GM12891 (cell line): ENCODE measurements around the gene LCP2.

Experiments
- DNase-seq: peaks from one replicate; pipeline ENCODE4 v3.0.0; 2011; ENCODE audit warnings: low spot score; ENCODE audit not compliant: insufficient read length
- FAIRE-seq: peaks from 2 replicates; lab custom pipeline; 2011; peaks lifted over from hg19 to GRCh38; lab: Jason Lieb, UNC
- PAX5 ChIP-seq: IDR thresholded peaks from 2 replicates; pipeline ENCODE4 v1.6.1; 2011; ENCODE audit warnings: low read length, moderate library complexity, mild to moderate bottlenecking; ENCODE audit not compliant: insufficient read depth, severe bottlenecking
- POLR2A ChIP-seq: IDR thresholded peaks from 2 replicates; pipeline ENCODE4 v1.6.1; 2011; ENCODE audit warnings: low read depth, low read length, control low read depth
- POLR2AphosphoS5 ChIP-seq: IDR thresholded peaks from 2 replicates; pipeline ENCODE4 v1.6.1; 2011; ENCODE audit warnings: low read depth, low read length, control low read depth
- POU2F2 ChIP-seq: IDR thresholded peaks from 2 replicates; pipeline ENCODE4 v1.6.1; 2011; ENCODE audit warnings: low read depth, mild to moderate bottlenecking, control low read depth, low read length, moderate library complexity
- SPI1 ChIP-seq: IDR thresholded peaks from 2 replicates; pipeline ENCODE4 v1.6.1; 2011; ENCODE audit warnings: low read depth, low read length, control low read depth
- TAF1 ChIP-seq: IDR thresholded peaks from 2 replicates; pipeline ENCODE4 v1.6.1; 2011; ENCODE audit warnings: low read depth, low read length, control low read depth

LCP2 gene

DNA sequence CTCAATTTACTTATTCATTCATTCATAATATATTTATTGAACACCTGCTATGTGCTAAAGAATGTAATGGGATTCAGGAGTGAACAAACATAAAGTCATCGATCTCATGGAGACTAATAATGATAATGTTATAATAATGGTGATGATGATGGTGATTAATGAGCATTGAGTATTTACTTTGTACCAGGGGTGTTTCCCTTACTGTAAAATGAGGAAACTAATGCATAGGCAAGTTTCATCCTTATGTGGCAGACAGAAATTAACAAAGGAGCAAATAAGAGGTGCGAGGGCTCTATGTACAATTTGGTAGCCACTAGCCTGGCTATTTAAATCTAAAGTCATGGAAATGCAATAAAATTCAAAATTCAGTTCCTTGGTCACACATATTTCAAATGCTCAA is 11.1 kb upstream of the LCP2 start:
- no peak for FAIRE-seq
- no peak for DNase-seq
- TF ChIP-seq POLR2AphosphoS5 (no peak), POU2F2 (no peak), POLR2A (no peak), PAX5 (no peak), TAF1 (no peak), SPI1 (no peak)

DNA sequence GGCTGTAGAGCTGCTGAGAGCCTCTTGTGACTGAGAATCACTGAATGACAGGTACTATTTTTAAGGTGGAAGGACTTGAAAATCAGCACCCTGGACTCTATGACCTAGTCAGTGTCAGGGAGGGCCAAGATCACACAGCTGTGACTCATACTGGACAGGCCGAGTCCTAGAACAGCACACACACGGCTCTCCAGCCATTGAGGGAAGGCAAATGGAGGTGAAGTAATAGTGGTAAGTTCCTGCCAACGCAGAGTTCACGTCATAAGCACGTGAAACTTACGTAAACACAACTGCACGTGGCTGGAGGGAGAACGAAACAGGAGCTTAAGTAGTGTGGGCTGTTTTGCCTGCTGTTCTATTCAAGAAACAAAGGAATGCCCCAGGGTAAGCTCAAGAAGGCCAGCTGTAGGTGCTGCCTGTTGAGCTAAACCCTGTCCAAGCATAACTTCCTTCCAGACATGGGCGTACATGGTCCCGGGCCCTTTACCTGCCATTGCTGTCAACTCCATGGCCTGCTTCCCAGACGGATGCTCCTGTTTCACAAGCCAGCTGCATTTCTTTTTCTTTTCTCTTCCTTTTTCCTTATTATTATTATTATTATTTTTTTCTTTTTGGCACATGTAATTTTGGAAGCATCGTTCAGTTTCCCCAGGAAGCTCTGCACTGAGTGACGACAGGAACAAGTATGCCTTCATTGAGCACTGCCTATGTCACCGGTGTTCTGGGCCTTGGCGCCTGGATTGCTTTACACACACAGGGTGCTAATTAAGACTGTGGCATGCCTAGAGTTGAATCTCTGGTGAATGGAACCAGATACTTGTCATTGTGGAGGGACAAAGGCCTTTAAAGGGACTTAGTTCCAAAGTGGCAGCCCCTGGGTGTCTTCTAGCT is 10.2 kb upstream of the LCP2 start:
- FAIRE-seq (no peak), DNase-seq (no peak)
- TF ChIP-seq POLR2A (no peak), PAX5 (no peak)

DNA sequence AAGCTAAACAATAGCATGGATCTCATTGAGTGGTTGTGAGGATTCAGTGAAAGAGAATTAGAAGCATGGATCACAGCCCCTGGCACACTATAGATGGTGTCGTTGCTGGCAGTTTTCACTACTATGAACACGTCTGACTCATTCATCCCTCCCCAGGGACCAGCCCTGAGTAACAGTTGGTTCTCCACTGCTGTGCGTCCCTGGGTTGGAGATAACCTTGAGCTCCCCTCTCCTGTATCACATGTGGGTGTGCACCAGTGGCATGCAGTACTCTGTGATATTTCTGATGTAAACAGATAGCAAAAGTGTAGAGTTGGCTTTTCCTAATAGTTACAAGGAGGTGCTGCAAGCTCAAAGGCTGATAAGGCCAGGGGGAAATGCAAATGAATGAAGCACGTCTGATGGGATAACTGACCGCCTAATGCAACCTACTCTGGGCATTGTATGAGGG is 8.8 kb upstream of the LCP2 start:
- FAIRE-seq = peak; percentile 76
- TF ChIP-seq POU2F2 (no peak), TAF1 (no peak), POLR2A (0 out of 2 replicates have a peak, but pooled peaks have one; percentile 31), POLR2AphosphoS5 (peak; percentile 38; the same call in 1 of the 2 replicates), PAX5 (no peak)
- no peak for DNase-seq

DNA sequence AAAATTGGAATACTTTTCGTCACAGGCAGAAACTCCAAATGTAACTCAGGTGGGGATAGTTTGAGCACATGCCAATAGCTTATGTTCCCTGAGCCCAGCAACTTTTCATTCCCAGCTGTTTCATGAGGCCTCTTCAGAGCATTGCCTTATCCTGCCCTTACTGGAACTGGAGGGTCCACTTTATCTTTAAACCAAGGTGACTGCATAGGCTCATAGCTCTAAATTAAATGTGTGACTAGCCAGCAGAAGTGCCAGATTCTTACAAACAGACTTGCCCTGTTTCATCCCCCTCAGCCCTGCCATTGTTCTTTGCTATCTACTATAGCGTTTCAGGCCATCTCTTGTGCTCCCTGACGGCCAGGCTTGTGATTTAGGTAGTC is 8.1 kb upstream of the LCP2 start:
- DNase-seq (no peak), FAIRE-seq (no peak)
- no peak for TF ChIP-seq SPI1
- TF ChIP-seq POLR2AphosphoS5 = no peak
- TF ChIP-seq TAF1 = no peak
- no peak for TF ChIP-seq POU2F2
- no peak for TF ChIP-seq PAX5
- no peak for TF ChIP-seq POLR2A

DNA sequence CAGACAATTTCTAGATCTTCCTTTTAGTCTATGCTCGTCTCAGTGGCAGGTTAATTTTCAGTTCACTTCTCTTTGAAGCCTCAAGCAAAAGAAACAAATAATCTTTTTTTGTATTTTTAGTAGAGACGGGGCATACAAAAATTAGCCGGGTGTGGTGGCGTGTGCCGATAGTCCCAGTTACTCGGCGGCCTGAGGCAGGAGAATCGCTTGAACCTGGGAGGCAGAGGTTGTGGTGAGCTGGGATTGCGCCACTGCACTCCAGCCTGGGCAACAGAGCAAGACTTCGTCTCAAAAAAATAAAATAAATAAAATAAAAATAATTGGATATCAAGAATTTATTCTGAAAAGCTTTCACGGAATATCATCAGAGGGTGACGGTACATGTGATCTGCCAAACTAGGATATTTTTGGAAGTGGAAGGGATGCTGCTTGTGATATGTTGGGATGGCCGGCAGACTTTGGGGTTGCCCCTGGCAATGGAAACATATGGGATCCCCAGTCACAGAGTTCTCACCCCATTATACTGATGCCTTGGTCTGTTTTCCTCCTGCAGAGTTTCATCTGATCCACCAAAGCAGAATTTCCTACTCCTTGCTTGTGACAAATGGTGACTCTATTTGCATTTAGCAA is 7.6 kb upstream of the LCP2 start:
- FAIRE-seq (no peak), DNase-seq (no peak)
- no peak for TF ChIP-seq POU2F2

DNA sequence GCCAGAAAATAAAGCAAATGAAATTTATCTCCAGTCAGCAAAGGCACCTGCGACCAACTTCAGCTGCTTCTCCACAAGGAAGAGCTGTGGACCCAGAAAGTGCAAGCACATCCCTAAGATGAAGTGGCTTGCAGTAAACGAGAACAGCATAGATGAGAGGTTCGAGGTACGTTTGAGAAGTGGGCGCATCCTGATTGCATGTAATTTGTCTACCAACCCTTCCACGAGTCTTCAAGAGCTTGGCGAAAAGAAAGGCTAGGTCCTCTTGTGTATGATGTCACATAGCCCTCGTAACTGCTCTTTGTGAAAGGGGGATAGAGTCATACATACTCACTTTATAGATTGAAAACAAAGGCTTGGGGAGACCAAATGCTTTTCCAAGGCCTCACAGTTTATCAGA is 6.0 kb upstream of the LCP2 start:
- DNase-seq = no peak
- TF ChIP-seq POLR2AphosphoS5 = no peak
- no peak for TF ChIP-seq TAF1
- no peak for TF ChIP-seq SPI1
- TF ChIP-seq POU2F2 = no peak
- no peak for FAIRE-seq

DNA sequence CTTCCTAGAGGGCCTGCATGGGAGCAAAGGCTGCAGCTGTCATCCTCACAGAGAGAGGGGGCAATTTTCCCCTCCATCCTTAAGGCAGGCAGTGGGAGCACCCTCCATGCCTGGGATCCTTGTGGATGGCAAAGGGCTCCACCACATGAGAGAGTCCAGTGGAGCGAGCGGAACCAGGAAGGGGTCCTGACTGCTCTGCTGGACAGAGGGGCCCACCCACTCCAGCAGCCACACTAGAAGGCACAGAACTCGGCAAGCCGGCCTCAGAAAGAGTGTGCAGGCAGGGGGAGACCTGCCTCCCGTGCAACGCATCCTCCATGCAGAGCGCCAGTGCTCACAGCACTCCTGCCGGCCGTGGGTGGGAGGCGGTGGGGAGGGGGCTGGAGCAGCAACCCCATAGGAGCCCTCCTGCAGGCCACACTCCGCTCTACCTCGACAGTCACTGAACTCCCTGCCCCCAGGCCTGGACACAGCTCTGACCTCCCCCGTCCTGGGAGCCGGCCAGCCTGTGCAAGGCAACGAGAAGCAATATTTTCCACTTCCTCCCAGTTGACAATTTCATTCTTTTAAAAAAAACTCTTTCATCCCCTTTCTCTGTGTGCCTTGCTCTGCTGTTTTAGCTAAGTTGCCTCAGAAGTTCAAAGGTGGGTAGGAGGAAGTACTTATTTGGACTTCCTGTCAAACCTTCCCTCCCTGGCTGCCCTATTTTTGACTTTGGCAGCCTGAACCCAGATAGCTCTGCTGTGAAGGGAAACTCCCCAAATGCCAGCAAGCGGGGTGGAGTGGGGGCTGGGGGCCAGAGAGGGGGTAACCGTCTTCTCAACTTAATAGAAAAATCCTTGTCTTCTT is 5.3 kb upstream of the LCP2 start:
- FAIRE-seq (peak; percentile 81), DNase-seq (peak; percentile 69)
- TF ChIP-seq SPI1 (0 out of 2 replicates have a peak, but pooled peaks have one; percentile 25), POLR2AphosphoS5 (no peak), POU2F2 (no peak)

DNA sequence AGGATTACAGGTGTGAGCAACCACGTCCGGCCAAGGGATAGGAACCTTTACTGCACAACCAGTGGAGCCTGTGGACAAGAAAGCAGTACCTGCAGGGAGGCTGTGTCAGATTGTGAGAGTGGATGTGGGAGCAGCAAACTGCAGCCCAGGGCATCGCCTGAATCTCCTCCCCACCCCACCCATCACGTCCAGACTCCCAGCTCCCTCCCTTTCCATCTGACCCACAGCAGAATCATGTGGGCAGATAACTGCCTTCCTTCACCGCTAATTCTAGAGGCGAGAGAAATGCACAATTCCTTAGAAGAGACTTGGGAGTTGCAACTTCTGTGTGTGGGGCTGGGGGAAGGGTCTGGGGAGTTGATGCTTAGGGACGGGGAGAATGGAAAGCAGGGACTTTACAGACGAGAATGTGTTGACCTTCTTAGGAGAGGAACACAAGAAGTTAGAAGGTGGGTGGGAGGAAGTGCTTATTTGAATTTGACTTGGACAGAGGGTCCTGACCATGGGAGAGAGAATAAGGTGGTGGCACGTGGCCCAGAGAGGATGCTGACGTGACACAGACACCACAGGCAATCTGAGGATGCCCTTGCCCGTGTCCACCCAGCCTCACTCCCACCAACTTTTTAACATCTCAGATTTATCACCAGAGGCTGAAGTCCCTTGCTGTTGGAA is 4.5 kb upstream of the LCP2 start:
- FAIRE-seq = no peak
- DNase-seq = no peak
- TF ChIP-seq TAF1 = no peak
- no peak for TF ChIP-seq POU2F2
- peak; percentile 32; the same call in 1 of the 2 replicates for TF ChIP-seq SPI1
- TF ChIP-seq PAX5 = no peak

DNA sequence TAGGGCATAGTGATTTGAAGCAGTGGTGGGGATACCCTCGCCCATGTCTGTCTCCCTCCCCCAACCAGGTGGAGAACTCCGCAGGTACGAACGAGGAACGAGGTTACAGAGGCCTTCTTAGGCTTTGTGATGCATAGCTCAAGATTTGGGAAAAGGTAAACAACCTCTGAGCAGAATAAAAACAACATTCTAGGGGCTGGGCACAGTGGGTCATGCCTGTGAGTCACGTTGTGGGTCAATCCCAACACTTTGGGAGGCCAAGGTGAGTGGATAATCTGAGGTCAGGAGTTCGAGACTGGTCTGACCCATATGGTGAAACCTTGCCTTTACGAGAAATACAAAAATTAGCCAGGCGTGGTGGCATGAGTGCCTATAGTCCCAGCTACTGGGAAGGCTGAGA is 3.6 kb upstream of the LCP2 start:
- TF ChIP-seq PAX5 = no peak
- TF ChIP-seq POU2F2 = no peak
- no peak for TF ChIP-seq POLR2AphosphoS5
- no peak for TF ChIP-seq POLR2A
- DNase-seq (no peak), FAIRE-seq (no peak)
